D721Med (cell line): ENCODE results near the gene CHI3L1.

Experiments used
- DNase-seq: peaks from one replicate; pipeline ENCODE4 v3.0.0; 2011; ENCODE audit warnings: low spot score; ENCODE audit not compliant: insufficient read length
- FAIRE-seq: peaks from 2 replicates; lab custom pipeline; 2011; peaks lifted over from hg19 to GRCh38; lab: Jason Lieb, UNC
- CTCF ChIP-seq: IDR thresholded peaks from 2 replicates; pipeline ENCODE4 v1.5.1; 2012; ENCODE audit warnings: mild to moderate bottlenecking, control low read depth; ENCODE audit not compliant: insufficient read depth; ENCODE audit errors: missing control alignments

CHI3L1 gene

DNA sequence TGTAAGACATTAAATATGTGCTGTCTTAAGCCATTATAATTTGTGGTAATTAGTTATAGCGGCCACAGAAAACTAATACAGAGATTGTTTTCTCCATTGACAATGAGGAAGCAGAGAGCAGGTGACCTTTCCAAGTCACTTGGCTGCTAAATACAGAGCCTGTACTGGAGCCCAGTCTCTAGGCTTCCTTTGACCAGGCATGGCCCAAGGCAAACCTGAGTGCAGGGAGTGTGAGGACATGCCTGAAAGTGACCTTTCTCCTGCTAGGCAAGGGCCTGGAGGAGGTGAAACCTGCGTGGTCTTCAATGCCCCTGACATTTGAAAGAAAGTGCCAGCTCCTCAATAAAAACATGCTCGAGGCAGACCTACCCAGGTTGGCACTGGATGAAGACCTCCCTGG lies 12.5 kb upstream of the CHI3L1 start:
- TF ChIP-seq CTCF, result no peak
- DNase-seq (no peak), FAIRE-seq (no peak)

DNA sequence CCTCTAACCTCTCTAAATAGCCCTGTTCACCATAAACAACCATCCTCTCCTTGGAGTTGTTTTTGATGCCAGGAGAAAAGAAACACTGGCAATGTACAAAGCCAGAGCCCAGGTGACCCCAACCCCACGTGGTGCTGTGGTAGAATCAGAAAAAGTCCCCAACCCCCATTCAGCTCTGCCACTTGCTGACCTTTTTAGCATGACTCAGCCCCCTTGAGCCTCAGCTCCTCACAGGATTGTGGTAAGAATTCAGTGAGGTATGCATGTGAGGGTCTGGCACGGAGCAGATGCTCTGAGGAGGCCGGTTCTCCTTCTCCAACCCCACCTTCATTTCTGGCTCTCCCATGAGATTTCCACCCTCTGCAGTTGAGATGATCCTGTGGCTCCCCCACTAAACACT lies 11.1 kb upstream of the CHI3L1 start:
- no peak for DNase-seq
- FAIRE-seq, result no peak
- TF ChIP-seq CTCF, result no peak

DNA sequence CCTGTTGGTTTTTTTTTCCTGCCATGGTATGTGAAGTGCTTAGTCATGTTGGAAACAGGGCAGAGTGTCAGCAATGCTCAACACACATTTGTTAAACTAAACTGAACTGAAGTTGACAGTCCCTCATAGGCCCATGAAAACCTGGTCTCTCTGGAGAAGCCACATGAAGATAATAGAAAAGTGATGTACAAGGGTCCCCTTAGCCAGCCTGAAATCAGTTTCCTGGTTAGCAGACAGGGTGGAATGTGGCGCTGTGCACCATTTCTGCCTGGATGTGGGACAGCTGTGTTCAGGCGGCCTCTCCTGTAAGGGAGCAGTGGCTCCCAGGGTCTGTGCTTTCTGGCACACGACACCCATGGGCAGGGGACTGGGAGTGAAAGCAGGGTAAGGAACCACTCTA lies 9.9 kb upstream of the CHI3L1 start:
- DNase-seq, result no peak
- TF ChIP-seq CTCF, result no peak
- FAIRE-seq, result no peak

- no peak for TF ChIP-seq CTCF
- DNase-seq, result no peak
- no peak for FAIRE-seq
Observed at GRCh38 chr1:203190949-203191348, 4.4 kb upstream of the CHI3L1 start.

GRCh38 chr1:203189951-203190352 lies 3.4 kb upstream of the CHI3L1 start:
- DNase-seq (no peak), FAIRE-seq (no peak)
- TF ChIP-seq CTCF, result no peak

GRCh38 chr1:203188686-203189232 lies 2.3 kb upstream of the CHI3L1 start:
- TF ChIP-seq CTCF, result no peak
- no peak for DNase-seq
- FAIRE-seq, result no peak

- DNase-seq, result no peak
- FAIRE-seq, result no peak
- TF ChIP-seq CTCF, result no peak
Observed at GRCh38 chr1:203187689-203188264, 1.3 kb upstream of the CHI3L1 start.
